ENCODE measurements around the gene CLCA4. TPM values are rescaled to one million over a fixed set of nuclear protein-coding genes. Genes with fewer than 3 reads are reported as not detected.

Gene CLCA4
- total and polyA plus RNA-seq, 9 of the 15 experiments (the other 6 are each of a cell fraction or from before 2014, with no cell fraction given) = not detected

DNA sequence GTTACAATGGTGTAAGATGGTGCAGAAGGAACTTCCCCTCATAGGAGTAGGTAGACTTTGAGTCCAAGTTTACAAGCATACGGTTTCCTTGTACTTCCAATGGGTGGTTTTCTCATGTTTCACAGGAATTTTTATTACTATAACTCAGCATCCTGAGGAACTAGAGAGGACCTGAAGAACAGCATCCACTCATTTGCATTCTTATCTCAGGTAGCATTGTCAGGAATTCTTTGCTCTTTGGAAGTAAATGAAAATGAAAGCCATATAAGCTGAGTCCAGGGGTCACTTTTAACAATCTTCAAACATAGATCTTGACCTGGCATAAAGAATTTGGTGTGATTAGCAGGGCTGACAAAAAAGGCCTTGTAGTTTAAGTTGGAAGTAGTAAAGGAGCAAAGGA, 34.4 kb downstream of the CLCA4 start (continued):
- TF ChIP-seq, protein P1, sequence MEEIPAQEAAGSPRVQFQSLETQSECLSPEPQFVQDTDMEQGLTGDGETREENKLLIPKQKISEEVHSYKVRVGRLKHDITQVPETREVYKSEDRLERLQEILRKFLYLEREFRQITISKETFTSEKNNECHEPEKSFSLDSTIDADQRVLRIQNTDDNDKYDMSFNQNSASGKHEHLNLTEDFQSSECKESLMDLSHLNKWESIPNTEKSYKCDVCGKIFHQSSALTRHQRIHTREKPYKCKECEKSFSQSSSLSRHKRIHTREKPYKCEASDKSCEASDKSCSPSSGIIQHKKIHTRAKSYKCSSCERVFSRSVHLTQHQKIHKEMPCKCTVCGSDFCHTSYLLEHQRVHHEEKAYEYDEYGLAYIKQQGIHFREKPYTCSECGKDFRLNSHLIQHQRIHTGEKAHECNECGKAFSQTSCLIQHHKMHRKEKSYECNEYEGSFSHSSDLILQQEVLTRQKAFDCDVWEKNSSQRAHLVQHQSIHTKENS (CRISPR knock-in tag; IDR thresholded peaks at IDR 0.05) = no peak

DNA sequence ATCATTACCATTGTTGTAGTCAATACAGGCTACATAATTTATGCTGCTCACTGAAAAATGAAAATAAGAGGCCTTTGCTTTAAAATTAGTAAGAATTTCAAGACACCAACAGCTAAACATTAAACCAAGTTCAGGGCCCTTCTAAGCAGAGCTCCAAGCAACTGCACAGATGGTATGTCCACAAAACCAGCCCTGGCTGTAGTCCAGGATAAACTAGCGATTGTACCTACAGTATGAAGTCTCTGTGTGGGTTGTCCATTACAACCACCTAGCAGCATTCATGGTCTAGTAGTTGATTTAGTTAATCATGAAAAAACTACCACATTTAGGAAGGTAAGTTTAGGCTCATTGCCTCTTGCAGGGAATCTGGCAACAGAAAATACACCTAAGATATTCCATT, 35.3 kb downstream of the CLCA4 start:
- no peak overlapping the region for H3K4me2 ChIP-seq (ENCODE audit: insufficient read depth, low read length)
- in situ Hi-C loops (cut with MboI) (no loop called here), intact Hi-C loops (cut with micrococcal nuclease) (loop anchor here (10.0 kb wide), 1 partner anchor 163 kb away; no protein-coding TSS in a partner anchor)
- H3K9me3 ChIP-seq (replicated peaks; ENCODE audit: control insufficient read depth, insufficient read depth, low read depth, low read length) = no peaks in the 10 kb centered on the region
- no peak for DNase-seq (ENCODE audit: extremely low read depth in 1 of 4, low spot score in 3 of 4)
- H3K9me1 ChIP-seq (ENCODE audit: control insufficient read depth, insufficient read depth, low read length) = no peaks in the 10 kb centered on the region
- ATAC-seq = no peak
- no peak overlapping the region for H3K4me3 ChIP-seq
- no peaks in the 10 kb centered on the region; a peak in 1 of 5 replicates for H3K27me3 ChIP-seq (ENCODE audit: control insufficient read depth in 2 of 2, insufficient read depth in 2 of 2, low read length in 2 of 2)
- WGBS (ENCODE audit: insufficient coverage, low coverage, missing lambda C conversion rate) = 0% methylated on average over 1 of the region's 1 CpG
- H2AFZ ChIP-seq (ENCODE audit: low read depth, low read length) = no peak overlapping the region
- TF ChIP-seq SMAD4 (CRISPR knock-in tag; conservative IDR thresholded peaks at IDR 0.05) = no peak
- TF ChIP-seq, protein P2, sequence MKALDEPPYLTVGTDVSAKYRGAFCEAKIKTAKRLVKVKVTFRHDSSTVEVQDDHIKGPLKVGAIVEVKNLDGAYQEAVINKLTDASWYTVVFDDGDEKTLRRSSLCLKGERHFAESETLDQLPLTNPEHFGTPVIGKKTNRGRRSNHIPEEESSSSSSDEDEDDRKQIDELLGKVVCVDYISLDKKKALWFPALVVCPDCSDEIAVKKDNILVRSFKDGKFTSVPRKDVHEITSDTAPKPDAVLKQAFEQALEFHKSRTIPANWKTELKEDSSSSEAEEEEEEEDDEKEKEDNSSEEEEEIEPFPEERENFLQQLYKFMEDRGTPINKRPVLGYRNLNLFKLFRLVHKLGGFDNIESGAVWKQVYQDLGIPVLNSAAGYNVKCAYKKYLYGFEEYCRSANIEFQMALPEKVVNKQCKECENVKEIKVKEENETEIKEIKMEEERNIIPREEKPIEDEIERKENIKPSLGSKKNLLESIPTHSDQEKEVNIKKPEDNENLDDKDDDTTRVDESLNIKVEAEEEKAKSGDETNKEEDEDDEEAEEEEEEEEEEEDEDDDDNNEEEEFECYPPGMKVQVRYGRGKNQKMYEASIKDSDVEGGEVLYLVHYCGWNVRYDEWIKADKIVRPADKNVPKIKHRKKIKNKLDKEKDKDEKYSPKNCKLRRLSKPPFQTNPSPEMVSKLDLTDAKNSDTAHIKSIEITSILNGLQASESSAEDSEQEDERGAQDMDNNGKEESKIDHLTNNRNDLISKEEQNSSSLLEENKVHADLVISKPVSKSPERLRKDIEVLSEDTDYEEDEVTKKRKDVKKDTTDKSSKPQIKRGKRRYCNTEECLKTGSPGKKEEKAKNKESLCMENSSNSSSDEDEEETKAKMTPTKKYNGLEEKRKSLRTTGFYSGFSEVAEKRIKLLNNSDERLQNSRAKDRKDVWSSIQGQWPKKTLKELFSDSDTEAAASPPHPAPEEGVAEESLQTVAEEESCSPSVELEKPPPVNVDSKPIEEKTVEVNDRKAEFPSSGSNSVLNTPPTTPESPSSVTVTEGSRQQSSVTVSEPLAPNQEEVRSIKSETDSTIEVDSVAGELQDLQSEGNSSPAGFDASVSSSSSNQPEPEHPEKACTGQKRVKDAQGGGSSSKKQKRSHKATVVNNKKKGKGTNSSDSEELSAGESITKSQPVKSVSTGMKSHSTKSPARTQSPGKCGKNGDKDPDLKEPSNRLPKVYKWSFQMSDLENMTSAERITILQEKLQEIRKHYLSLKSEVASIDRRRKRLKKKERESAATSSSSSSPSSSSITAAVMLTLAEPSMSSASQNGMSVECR (CRISPR knock-in tag; IDR thresholded peaks at IDR 0.05) = no peak
- no peaks in the 10 kb centered on the region for H3K4me1 ChIP-seq (replicated peaks in 1 of 2; ENCODE audit: control insufficient read depth in 2 of 2, insufficient read depth in 2 of 2, low read length in 2 of 2)
- H3K27ac ChIP-seq (ENCODE audit: extremely low read depth, low read depth, low read length) = no peak overlapping the region
- ChIA-PET CTCF (ENCODE audit: low intra/inter-chr PET ratio) (no interaction called here), POLR2A (no interaction called here)
- H3K9ac ChIP-seq (ENCODE audit: insufficient read depth in 1 of 2, low read depth in 2 of 2, low read length in 2 of 2) = no peak overlapping the region
- no peak for FAIRE-seq
- no peaks in the 10 kb centered on the region for H3K79me2 ChIP-seq (ENCODE audit: control insufficient read depth, insufficient read depth, low read length)
- no TSS peak for BruUV-seq (replicated peaks)
- no peaks in the 10 kb centered on the region for H3K36me3 ChIP-seq (ENCODE audit: control insufficient read depth, insufficient read depth, low read length)
- no peaks in the 10 kb centered on the region for H4K20me1 ChIP-seq (replicated peaks; ENCODE audit: control insufficient read depth, insufficient read depth, low read length)

Measured in K562 (cell line).